Suprapubic skin (tissue), 4 donors: ENCODE data around the gene SLC25A17.

ENCODE experiments used
- EP300 ChIP-seq: sonication (generic); formaldehyde crosslinking; IDR thresholded peaks from one replicate; pipeline ENCODE4 v1.6.1; 2017; ENCODE audit warnings: antibody characterized with exemption
- POLR2A ChIP-seq, 2 donors: fragments of 450-650 bp; IDR thresholded peaks; one replicate each; pipeline ENCODE4 v1.6.1; 2017; ENCODE audit warnings: antibody characterized with exemption in 2 of 2, mild to moderate bottlenecking in 2 of 2, moderate library complexity in 2 of 2
- POLR2AphosphoS5 ChIP-seq, 3 donors: sonication (generic); formaldehyde crosslinking; IDR thresholded peaks; one replicate each; pipeline ENCODE4 v1.6.1; 2017; ENCODE audit warnings: antibody characterized with exemption in 3 of 3
- TF ChIP-seq, protein P1 (sequence below), 2 donors: fragments of 200-600 bp in 1 of 2; fragments of 450-650 bp in 1 of 2; sonication (generic) in 1 of 2; IDR thresholded peaks; one replicate each; pipeline ENCODE4 v1.5.1; 2016 to 2019; ENCODE audit warnings: antibody characterized with exemption in 2 of 2, mild to moderate bottlenecking in 1 of 2, moderate library complexity in 1 of 2

DNA sequence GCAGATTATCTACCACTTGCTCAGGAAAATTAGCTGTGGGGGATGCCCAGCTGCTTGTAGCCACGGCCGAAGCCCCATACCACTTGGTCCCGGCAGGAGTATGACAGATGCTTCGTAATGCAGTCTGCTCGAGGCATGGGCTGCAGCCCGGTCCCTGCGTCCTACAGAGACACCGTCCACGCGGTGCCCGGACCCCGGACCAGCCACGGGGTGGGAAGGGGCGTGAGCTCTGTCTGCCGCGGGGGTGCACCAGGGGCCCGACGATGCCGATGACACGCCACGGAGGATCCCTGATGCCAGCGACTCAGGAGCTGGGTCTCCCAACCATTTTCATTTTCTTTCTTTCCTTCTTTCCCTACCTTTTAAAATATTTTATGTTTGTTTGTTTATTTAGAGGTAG is 30.0 kb downstream of the SLC25A17 start:
- TF ChIP-seq, protein P1, sequence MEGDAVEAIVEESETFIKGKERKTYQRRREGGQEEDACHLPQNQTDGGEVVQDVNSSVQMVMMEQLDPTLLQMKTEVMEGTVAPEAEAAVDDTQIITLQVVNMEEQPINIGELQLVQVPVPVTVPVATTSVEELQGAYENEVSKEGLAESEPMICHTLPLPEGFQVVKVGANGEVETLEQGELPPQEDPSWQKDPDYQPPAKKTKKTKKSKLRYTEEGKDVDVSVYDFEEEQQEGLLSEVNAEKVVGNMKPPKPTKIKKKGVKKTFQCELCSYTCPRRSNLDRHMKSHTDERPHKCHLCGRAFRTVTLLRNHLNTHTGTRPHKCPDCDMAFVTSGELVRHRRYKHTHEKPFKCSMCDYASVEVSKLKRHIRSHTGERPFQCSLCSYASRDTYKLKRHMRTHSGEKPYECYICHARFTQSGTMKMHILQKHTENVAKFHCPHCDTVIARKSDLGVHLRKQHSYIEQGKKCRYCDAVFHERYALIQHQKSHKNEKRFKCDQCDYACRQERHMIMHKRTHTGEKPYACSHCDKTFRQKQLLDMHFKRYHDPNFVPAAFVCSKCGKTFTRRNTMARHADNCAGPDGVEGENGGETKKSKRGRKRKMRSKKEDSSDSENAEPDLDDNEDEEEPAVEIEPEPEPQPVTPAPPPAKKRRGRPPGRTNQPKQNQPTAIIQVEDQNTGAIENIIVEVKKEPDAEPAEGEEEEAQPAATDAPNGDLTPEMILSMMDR (IDR thresholded peaks at IDR 0.05): no peak
- TF ChIP-seq POLR2AphosphoS5 (IDR thresholded peaks at IDR 0.05) (no peak), EP300 (no peak), POLR2A (IDR thresholded peaks at IDR 0.05) (no peak)
